ENCODE measurements around the gene PTGDR2.
"Not testable (repeated sequence)": the region's sequence is repeated elsewhere in the genome, so short reads cannot be mapped to it uniquely, and the experiment has no call there.

The PTGDR2 gene

DNA sequence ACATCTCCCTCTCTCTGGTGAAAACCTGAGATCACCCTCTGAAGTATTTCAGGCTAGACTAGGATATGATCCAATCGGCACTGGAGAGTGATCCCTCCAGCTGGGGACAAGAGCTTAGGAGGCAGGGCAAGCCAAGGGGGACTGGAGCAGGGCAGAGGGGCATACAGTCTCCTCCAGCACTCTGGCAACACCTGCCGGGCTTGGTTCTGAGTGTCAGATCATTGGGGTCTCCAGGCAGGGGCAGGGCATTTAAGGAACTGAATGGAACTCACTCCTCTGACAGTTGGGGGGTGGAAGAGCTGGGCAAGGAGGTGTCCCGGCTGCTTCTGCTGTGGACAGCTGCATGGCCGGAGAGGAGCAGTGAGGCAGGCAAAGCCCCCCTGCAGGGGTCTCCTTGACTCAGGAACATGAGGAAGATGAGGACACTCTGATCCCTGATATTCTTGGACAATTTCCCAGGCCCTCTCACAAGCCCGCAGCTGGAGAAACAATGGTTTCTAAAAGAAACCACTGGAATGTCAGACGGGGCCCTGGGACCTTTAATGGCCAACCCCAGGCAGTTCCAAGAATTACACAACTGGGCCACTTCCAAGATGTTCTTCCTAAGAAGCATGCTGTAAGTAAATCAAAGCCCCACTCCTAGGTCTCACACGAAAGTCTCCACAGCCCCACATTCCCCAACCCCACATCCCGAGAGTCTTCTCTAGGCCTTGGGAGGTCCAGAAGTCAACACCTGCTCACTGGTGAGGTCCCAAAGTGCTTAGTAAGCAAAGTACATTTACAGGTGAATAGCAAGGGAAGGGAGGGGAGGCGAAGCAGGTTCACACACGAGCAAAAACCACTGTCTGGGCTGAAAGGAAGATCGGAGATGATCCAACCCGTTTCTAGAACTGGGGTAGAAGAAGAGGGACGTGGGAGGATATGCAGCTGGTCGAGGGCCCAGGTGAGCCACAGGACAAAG, 15.0 kb downstream of the PTGDR2 start:
- Mint-ChIP-seq H3K36me3 (peaks cover 18% of the 10 kb centered on the region), H3K4me3 (peak overlapping the region; percentile 54), H3K27me3 (no peaks in the 10 kb centered on the region), H3K4me1 (peaks cover 40% of the 10 kb centered on the region), H3K9me3 (no peaks in the 10 kb centered on the region), H3K27ac (peak overlapping the region; percentile 77)

GRCh38 chr11:60838132-60838531, 17.6 kb downstream of the PTGDR2 start:
- Mint-ChIP-seq H3K27ac (no peak overlapping the region), H3K9me3 (no peaks in the 10 kb centered on the region), H3K36me3 (no peaks in the 10 kb centered on the region), H3K4me1 (peaks cover 16% of the 10 kb centered on the region), H3K4me3 (no peak overlapping the region), H3K27me3 (no peaks in the 10 kb centered on the region)

GRCh38 chr11:60836866-60837515, 18.8 kb downstream of the PTGDR2 start:
- no peaks in the 10 kb centered on the region for H3K27me3 Mint-ChIP-seq
- H3K4me1 Mint-ChIP-seq: peaks cover 15% of the 10 kb centered on the region
- no peaks in the 10 kb centered on the region for H3K36me3 Mint-ChIP-seq
- H3K27ac Mint-ChIP-seq: no peak overlapping the region
- H3K9me3 Mint-ChIP-seq: no peaks in the 10 kb centered on the region
- H3K4me3 Mint-ChIP-seq: no peak overlapping the region

GRCh38 chr11:60835534-60835846, 20.3 kb downstream of the PTGDR2 start:
- no peak overlapping the region for H3K27ac Mint-ChIP-seq
- no peak overlapping the region for H3K4me3 Mint-ChIP-seq
- H3K27me3 Mint-ChIP-seq: no peaks in the 10 kb centered on the region
- H3K36me3 Mint-ChIP-seq: no peaks in the 10 kb centered on the region
- peaks cover 3% of the 10 kb centered on the region for H3K4me1 Mint-ChIP-seq
- no peaks in the 10 kb centered on the region for H3K9me3 Mint-ChIP-seq

DNA sequence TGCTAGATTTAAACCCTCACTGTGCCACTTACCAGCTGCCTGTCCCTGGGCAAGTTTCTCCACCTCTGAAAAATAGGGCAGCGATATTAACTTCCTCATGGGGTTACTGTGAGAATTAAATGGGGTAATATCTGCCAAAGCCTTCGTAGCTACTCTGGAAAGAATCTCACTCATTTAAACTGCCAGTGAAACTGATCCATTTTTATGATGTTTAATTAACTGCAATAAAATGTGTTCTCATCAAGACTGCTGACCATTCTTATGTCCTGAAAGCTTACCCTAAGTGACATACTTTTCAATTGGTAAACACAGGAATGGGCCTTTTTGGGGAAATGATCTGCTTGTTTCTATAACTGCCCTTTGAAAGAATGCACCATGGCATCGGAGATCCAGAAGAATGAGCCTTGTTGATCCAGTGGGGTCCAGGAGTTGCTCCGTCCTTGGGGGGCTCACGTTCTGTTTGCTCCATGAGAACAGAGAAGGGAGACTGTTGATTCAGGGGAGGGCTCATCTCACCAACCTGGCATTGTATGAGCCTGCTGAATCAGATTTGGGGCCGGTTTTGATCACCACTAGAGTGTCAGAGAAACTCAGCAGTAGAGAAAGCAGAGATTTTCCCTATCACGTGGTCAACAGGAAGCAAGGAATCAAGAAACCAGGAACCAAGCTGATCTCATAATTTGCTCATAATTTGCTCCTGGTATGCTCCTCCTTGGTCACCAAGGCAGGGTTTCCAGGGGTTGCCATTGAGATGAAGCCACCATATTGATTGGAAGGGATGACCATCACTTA, 20.8 kb downstream of the PTGDR2 start:
- Mint-ChIP-seq H3K4me3 (no peak overlapping the region), H3K27ac (no peak overlapping the region), H3K27me3 (no peaks in the 10 kb centered on the region), H3K9me3 (no peaks in the 10 kb centered on the region), H3K4me1 (no peaks in the 10 kb centered on the region), H3K36me3 (no peaks in the 10 kb centered on the region)

DNA sequence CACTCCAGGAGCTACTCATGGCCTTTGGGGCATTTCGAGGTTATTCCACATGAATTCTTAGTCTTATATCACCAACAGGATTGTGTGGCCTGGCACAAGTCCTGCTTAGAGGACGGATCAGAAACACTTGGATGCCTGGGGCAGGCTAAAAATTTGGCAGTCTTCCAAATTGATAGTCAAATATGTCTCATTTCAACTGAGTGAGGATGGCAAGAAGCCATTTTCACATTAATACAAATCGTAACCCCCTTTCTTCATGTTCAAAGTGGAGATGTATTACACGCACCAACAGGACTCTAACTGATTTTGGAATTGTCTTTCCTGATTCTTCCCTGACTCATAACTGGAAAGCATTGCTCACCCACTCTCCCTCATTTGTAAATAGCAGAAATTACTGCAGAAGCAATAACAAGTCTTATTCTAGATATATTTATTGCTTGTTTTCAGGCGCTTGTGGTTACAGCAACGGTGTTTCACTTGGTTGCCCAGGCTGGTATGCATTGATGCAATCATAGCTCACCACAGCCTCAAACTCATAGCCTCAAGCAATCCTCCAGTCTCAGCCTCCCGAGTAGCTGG, 24.2 kb downstream of the PTGDR2 start:
- Mint-ChIP-seq H3K27me3 (no peaks in the 10 kb centered on the region), H3K27ac (no peak overlapping the region), H3K4me1 (no peaks in the 10 kb centered on the region), H3K36me3 (no peaks in the 10 kb centered on the region), H3K9me3 (no peaks in the 10 kb centered on the region), H3K4me3 (no peak overlapping the region)

GRCh38 chr11:60831143-60831500, 24.6 kb downstream of the PTGDR2 start:
- no peak overlapping the region for H3K4me3 Mint-ChIP-seq
- no peaks in the 10 kb centered on the region for H3K4me1 Mint-ChIP-seq
- no peaks in the 10 kb centered on the region for H3K27me3 Mint-ChIP-seq
- no peaks in the 10 kb centered on the region for H3K9me3 Mint-ChIP-seq
- no peak overlapping the region for H3K27ac Mint-ChIP-seq
- no peaks in the 10 kb centered on the region for H3K36me3 Mint-ChIP-seq

DNA sequence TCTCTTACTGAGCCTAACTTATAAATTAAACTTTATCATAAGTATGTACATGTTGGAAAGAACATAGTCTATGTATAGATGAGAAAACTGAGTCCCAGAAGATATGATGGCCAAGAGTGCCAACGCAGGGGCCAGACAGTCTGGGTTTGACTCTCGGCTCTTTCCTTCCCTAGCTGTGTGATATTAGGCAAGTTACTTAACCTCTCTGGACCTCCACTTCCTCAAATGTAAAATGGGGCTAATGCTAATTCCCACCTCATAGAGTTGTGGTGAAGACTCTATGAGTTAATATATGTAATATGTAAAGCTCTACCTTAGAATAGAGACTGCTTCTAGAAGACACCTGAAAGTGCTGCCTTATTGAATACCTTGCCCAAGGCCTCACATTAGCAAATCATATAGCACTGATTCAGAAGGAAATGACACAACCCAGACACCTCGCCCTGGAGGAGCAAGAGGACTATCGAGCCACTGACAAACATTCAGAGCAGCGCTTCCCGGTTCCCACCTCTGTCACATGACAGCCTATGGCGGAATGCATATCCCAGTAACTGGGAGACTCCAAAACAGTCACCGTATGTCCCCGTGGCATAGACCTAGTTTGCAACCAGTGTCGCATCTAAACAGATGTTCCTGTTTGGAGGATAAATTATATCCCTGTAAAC, 25.1 kb downstream of the PTGDR2 start:
- Mint-ChIP-seq H3K9me3 (no peaks in the 10 kb centered on the region), H3K27ac (no peak overlapping the region), H3K4me3 (no peak overlapping the region), H3K27me3 (no peaks in the 10 kb centered on the region), H3K36me3 (no peaks in the 10 kb centered on the region), H3K4me1 (no peaks in the 10 kb centered on the region)

DNA sequence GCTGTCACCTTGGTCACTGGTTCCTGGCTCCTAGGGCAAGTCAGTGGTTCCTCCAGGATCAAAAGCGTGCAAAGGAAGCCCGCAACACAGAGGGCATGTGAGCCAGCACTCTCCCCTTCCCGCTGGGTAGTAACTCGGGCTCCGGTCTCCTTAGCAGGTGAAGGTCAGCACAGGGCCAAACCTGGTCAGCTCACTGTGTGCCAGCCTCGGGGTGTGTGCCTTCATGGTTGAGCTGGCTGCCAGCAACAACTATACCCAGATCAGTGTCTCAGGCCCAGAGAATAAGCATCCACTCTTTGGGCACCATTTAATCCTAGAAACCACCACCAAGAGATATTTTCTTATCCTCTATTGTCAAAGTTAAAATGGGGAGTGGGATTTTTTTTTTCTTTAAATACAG, 30.0 kb downstream of the PTGDR2 start:
- no peak overlapping the region for H3K27ac Mint-ChIP-seq
- H3K4me3 Mint-ChIP-seq: no peak overlapping the region
- no peaks in the 10 kb centered on the region for H3K4me1 Mint-ChIP-seq
- no peaks in the 10 kb centered on the region for H3K36me3 Mint-ChIP-seq
- H3K27me3 Mint-ChIP-seq: no peaks in the 10 kb centered on the region
- H3K9me3 Mint-ChIP-seq: no peaks in the 10 kb centered on the region

DNA sequence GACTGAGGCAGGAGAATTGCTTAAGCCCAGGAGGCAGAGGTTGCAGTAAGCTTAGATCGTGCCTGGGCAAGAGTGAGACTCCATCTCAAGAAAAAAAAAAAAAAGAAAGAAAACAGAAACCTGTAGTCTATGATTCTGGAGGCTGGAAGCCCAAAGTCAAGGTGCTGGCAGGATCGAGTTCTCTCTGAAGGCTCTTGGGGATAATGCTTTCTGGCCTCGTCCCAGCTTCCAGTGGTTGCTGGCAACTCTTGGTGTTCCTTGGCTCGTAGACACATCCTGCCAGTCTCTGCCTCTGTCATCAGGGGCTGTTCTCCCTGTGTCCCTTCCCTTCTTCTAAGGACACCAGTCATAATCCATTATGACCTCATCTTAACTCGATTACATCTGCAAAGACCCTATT, 30.6 kb downstream of the PTGDR2 start:
- Mint-ChIP-seq H3K36me3 (no peaks in the 10 kb centered on the region), H3K9me3 (no peaks in the 10 kb centered on the region), H3K4me3 (no peak overlapping the region), H3K4me1 (no peaks in the 10 kb centered on the region), H3K27me3 (no peaks in the 10 kb centered on the region), H3K27ac (no peak overlapping the region)

DNA sequence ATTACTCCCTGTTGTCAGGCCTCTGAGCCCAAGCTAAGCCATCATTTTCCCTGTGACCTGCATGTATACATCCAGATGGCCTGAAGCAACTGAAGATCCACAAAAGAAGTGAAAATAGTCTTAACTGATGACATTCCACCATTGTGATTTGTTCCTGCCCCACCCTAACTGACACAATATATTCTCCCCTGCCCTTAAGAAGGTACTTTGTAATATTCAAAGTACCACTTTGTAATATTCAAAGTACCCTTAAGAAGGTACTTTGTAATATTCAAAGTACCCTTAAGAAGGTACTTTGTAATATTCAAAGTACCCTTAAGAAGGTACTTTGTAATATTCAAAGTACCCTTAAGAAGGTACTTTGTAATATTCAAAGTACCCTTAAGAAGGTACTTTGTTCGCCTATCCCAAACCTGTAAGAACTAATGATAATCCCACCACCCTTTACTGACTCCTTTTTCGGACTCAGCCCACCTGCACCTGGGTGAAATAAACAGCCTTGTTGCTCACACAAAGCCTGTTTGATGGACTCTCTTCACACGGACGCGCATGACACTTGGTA, 31.9 kb downstream of the PTGDR2 start:
- not testable (repeated sequence) for H3K27ac Mint-ChIP-seq, H3K36me3 Mint-ChIP-seq, H3K4me3 Mint-ChIP-seq, H3K4me1 Mint-ChIP-seq, H3K27me3 Mint-ChIP-seq, H3K9me3 Mint-ChIP-seq

DNA sequence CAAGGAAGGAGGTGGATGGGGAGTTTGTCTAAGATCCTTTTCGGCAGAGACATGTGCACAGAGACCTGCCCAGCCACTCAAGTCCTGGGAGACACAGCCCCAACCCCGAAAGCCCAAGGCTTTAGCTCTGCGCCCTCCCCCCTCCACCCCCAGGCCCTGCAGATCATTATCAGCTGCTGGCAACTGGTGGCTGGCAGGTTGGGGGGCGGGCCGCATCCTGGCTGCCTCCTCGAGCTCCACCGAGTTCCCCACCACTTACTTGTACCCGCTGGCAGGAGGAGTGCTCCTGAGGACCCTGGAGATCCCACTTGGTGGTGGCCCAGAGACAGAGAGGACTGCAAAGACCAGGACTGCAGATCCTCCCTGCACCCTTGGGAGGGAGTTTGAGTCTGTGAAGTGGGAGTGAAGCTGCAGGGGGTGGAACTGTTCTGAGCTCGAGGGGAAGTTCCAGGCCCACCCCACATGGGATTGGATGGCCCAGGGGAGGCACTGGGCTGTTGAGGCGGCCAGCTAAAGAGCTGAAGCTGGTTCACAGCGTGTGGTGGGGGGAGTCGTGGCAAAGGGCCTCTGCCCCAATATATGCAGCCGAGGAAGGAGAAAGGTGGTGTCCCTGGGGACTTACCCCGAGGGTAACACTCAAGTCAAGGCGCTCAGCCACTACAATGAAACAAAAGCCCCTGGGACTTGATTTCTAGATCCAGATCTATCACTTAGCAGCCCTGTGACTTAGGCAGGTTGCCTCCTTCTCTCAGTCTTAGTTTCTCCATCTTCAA, 33.7 kb downstream of the PTGDR2 start:
- Mint-ChIP-seq H3K27ac (no peak overlapping the region), H3K36me3 (no peaks in the 10 kb centered on the region), H3K9me3 (no peaks in the 10 kb centered on the region), H3K4me3 (no peak overlapping the region), H3K27me3 (no peaks in the 10 kb centered on the region), H3K4me1 (no peaks in the 10 kb centered on the region)

GRCh38 chr11:60818057-60818456, 37.7 kb downstream of the PTGDR2 start:
- Mint-ChIP-seq H3K27ac (no peak overlapping the region), H3K4me3 (no peak overlapping the region), H3K27me3 (no peaks in the 10 kb centered on the region), H3K9me3 (no peaks in the 10 kb centered on the region), H3K36me3 (no peaks in the 10 kb centered on the region), H3K4me1 (no peaks in the 10 kb centered on the region)

GRCh38 chr11:60816590-60817157, 39.1 kb downstream of the PTGDR2 start:
- Mint-ChIP-seq H3K9me3 (no peaks in the 10 kb centered on the region), H3K36me3 (no peaks in the 10 kb centered on the region), H3K4me3 (no peak overlapping the region), H3K4me1 (no peaks in the 10 kb centered on the region), H3K27ac (no peak overlapping the region), H3K27me3 (no peaks in the 10 kb centered on the region)
